Breast epithelium (tissue), 3 donors: Measurements from ENCODE around the gene SEC14L5.

Source experiments
- CTCF ChIP-seq, 3 donors: fragments of 450-650 bp; IDR thresholded peaks; one replicate each; pipeline ENCODE4 v1.5.1; 2016 to 2017; ENCODE audit warnings: antibody characterized with exemption in 3 of 3, mild to moderate bottlenecking in 3 of 3, moderate library complexity in 3 of 3
- POLR2A ChIP-seq: fragments of 450-650 bp; IDR thresholded peaks from one replicate; pipeline ENCODE4 v1.6.1; 2016; ENCODE audit warnings: antibody characterized with exemption, mild to moderate bottlenecking, moderate library complexity

DNA sequence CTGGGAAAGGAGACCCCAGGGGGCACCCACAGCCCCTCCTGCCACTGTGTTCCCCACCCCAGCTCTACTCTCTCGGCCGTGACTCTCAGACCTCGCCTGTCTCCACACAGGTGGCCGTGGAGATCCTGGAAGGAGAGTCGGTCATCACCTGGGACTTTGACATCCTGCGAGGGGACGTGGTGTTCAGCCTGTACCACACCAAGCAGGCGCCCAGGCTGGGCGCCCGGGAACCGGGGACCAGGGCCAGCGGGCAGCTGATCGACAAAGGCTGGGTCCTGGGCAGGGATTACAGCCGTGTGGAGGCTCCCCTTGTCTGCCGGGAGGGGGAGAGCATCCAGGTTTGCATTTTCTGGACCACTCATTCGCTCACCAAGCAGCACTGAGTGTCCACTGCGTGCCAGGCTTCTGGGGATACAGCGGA, 50.2 kb downstream of the SEC14L5 start:
- TF ChIP-seq CTCF (IDR thresholded peaks at IDR 0.05) = no peak
- TF ChIP-seq POLR2A = no peak
